Measurements from ENCODE around the gene ATP13A1.

ATP13A1 gene

GRCh38 chr19:19662344-19662743, 1.1 kb downstream of the ATP13A1 start:
- DNase-seq = no peak

- DNase-seq = peak; percentile 58
Observed at GRCh38 chr19:19661675-19662251, 1.7 kb downstream of the ATP13A1 start.

GRCh38 chr19:19661141-19661674, 2.3 kb downstream of the ATP13A1 start:
- DNase-seq = no peak

- DNase-seq = no peak
Observed at GRCh38 chr19:19659646-19660245, 3.7 kb downstream of the ATP13A1 start.

GRCh38 chr19:19657397-19657783, 6.1 kb downstream of the ATP13A1 start:
- DNase-seq = no peak

- no peak for DNase-seq
Observed at GRCh38 chr19:19656451-19657396, 6.8 kb downstream of the ATP13A1 start.

GRCh38 chr19:19655641-19656343, 7.7 kb downstream of the ATP13A1 start:
- DNase-seq = no peak

GRCh38 chr19:19655051-19655594, 8.4 kb downstream of the ATP13A1 start:
- DNase-seq = no peak

- no peak for DNase-seq
Observed at GRCh38 chr19:19654441-19654840, 9.0 kb downstream of the ATP13A1 start.

- no peak for DNase-seq
Observed at GRCh38 chr19:19653597-19654147, 9.8 kb downstream of the ATP13A1 start.

- no peak for DNase-seq
Observed at GRCh38 chr19:19652482-19653295, 10.8 kb downstream of the ATP13A1 start.

GRCh38 chr19:19651076-19651475, 12.4 kb downstream of the ATP13A1 start:
- no peak for DNase-seq

GRCh38 chr19:19650331-19650730, 13.1 kb downstream of the ATP13A1 start:
- DNase-seq = no peak

- DNase-seq = no peak
Observed at GRCh38 chr19:19649580-19649995, 13.9 kb downstream of the ATP13A1 start.

- DNase-seq = no peak
Observed at GRCh38 chr19:19649155-19649554, 14.3 kb downstream of the ATP13A1 start.

GRCh38 chr19:19647037-19647835, 16.2 kb downstream of the ATP13A1 start:
- no peak for DNase-seq

- DNase-seq = no peak
Observed at GRCh38 chr19:19645233-19645870, 18.1 kb downstream of the ATP13A1 start.

GRCh38 chr19:19644054-19644388, 19.5 kb downstream of the ATP13A1 start:
- no peak for DNase-seq

GRCh38 chr19:19643158-19644053, 20.1 kb downstream of the ATP13A1 start, which contains the start of gene GMIP:
Gene GMIP (minus strand): TSS chr19:19643657. CDS start chr19:19643529, 128 bp downstream.
- peak; percentile 86 for DNase-seq
